GM20431 (cell line): ENCODE results near the gene CRIP1.

Source experiments
- in situ Hi-C: fragments of 300-500 bp; cut with MseI, MboI; formaldehyde crosslinking; loops from one replicate; pipeline ENCODE4 v1.15.0; 2020; ENCODE audit warnings: low sequenced_read_pairs; ENCODE audit not compliant: unreplicated experiment

The CRIP1 gene

GRCh38 chr14:105529319-105529568 lies 42.6 kb downstream of the CRIP1 start:
- in situ Hi-C loops: loop anchor here (25.0 kb wide), 3 partner anchors 133 to 608 kb away; no protein-coding TSS in a partner anchor

DNA sequence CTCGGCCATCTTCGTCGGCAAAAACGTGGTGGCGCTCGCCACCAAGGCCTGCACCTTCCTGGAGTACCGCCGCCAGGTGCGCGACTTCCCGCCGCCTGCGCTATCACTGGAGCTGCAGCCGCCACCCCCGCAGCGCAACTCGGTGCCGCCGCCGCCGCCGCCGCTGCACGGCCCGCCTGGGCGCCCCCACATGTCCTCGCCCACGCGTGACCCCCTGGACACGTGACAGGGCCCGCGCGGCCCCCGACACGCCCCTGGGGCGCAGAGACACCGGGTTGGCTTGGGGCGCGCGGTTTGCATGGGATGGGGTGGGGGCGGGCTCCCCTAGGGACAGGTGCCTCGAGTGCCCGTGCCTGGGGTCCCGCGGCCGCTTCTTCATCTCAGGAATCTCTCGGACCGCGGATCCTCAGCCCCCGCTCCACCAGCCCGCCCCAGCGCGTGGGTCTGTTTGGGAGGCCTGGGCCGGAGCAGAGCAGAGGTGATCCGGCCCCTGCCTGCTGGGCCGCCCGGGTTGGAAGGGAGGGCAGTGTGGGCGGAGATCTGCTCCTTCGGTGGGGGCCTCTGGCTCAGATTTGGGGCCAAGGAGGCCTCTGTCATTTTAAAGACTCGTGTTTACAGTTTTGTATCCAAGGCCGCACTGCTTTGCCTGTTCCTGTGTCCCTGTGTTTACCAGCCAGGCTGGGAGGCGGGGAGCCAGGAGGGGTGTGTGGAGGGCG lies 43.0 kb downstream of the CRIP1 start:
- in situ Hi-C loops: loop anchor here (25.0 kb wide), 3 partner anchors 133 to 608 kb away; no protein-coding TSS in a partner anchor

DNA sequence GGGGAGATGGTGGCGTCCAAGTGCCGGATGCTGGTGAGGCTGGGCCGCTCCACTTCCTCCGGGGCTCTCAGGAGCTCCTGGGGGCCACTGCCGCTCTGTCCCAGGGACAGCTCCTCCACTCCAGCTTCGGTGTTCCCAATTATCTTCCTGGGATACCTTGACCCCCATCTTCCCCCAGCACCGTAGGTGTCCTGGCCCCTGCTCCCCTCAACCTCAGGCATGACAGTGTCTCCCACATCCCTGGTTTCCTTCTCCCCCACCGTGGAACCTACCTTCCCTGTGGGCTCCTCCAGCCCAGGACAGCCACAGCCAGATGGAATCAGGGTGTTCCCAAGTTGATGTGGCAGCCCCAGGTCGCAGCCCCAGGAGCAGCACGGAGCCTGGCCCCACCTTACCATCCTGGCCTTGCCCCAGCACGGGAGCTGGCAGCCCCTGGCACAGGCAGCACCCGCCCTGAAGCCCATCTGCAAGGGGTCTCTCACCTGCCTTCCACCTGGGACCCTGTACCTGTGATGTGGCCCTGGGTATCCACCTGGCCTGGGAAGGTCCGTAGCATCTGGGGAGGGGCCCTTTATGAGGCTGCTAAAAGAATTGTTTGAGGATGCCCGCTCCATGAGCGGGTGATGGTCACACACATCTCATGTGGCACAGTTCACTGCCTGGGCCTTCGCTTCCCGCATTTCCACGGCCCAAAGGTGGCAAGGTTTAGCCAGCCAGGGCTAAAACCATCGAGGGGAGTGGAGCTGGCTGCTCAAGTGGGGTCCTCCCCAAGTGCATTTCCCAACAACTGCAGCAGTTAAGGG lies 43.8 kb downstream of the CRIP1 start:
- in situ Hi-C loops: loop anchor here (25.0 kb wide), 3 partner anchors 132 to 607 kb away; no protein-coding TSS in a partner anchor

DNA sequence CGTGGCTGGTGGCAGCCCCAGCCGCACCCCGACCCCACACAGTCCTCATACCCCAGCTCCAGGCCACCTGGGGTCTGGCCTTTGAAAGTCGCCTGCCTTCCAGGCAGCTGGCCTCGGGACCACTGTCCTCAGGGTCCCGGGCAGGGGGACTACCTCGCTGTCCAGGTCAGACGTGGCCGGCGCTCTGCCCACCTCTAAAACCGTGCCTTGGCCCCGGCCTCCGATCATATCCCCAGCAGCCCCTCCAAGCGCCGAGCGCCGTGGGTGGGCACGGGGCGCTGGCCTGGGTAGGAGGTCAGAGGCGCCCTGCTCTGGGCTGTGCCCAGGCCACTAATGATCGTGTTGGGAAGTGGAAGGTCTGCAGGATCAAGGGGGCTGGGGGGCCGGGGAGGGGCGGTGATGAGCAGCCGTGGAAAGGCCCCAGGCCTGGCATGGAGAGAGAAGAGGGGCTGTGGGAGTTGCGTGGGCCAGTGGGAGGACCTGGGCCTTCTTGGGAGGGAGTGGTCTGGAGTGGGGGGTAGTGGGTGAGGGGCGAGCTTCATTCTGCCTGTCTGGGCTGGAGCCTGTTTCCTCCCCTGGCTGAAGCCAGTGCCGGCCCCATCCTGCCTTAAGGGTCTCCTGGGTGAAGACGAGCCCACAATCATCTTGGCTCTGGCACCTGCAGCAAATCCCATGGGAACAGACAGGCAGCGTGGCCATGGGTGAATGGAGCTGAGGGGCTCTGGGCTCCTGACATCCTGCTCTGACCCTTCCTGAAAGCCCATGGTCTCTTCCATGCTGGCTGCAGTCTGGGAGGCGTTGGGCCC lies 44.6 kb downstream of the CRIP1 start:
- in situ Hi-C loops: loop anchor here (25.0 kb wide), 3 partner anchors 131 to 606 kb away; no protein-coding TSS in a partner anchor

- in situ Hi-C loops: loop anchor here (25.0 kb wide), 3 partner anchors 130 to 605 kb away; no protein-coding TSS in a partner anchor
These were observed 45.4 kb downstream of the CRIP1 start for GRCh38 chr14:105531894-105532623.

GRCh38 chr14:105532735-105533141 lies 46.1 kb downstream of the CRIP1 start:
- in situ Hi-C loops: loop anchor here (25.0 kb wide), 3 partner anchors 130 to 605 kb away; no protein-coding TSS in a partner anchor

DNA sequence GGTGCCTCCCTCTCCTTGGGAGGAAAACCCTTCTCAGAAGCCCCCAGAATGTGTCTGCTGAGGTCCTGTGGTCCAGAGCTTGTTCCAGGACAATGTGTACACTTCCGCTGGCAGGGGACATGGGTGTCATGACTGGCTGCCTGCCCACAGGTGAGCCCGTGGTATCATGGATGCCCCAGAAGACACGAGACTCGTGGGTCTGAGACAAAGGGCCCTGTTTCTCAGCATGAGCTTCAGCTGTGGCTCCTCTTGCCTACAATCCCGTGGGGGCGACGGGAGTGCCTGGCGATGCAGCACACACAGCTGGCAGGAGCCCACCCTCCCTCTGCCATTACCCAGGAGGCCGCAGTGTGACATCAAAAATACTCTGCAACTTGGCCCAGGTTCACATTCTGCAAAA lies 46.7 kb downstream of the CRIP1 start:
- in situ Hi-C loops: loop anchor here (25.0 kb wide), 3 partner anchors 129 to 604 kb away; no protein-coding TSS in a partner anchor

DNA sequence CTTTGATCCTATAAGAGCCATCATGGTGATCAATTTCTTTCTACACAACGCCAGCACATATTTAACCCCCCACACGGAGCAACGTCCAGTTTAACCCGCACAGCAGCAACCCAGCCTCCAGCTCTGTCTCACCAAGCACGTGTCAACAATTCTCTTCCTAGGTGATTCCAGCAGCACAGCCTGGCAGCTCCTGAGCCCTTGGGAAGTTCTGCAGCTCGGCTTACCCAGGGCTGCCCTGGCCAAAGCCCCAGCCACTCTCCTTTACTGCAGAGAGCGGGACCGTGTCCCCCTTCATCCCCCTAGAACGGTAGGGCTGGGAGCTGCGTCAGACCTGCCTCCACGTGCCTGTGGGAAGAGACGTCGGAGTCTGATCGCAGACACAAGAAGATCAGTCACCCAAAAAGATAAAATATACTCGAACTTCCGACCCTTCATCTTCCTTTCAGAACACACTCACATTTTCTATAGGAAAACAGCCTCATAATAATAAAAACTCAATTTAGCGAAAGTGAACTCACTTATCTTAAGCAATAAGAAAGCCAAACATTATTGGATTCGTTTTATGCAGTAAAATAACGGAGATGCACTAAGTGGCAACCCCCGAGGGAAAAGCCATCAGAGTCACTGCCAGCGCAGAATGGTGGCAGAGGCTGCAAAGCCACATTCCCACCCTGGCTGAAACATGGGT lies 47.3 kb downstream of the CRIP1 start:
- in situ Hi-C loops: loop anchor here (25.0 kb wide), 3 partner anchors 128 to 603 kb away; no protein-coding TSS in a partner anchor

DNA sequence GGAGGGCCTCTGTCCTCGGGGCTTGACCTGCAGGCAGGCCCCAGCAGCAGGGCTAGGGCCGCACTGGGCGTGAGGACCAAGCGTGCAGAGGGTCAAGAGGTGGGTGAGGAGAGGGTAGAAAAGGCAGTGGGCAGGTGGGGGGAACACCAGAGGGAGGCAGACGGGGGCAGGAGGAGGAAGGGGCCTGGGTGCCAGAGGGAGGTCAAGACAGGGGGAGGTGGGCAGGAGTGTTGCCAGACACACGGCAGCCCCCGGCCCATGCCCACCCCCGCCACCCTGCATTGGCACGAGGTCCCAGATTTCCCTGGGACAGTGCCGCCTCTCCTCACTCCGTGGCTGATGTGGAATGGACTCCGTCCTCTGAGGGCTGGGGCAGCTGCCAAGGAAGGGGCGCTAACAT lies 47.9 kb downstream of the CRIP1 start:
- in situ Hi-C loops: loop anchor here (25.0 kb wide), 3 partner anchors 128 to 603 kb away; no protein-coding TSS in a partner anchor

DNA sequence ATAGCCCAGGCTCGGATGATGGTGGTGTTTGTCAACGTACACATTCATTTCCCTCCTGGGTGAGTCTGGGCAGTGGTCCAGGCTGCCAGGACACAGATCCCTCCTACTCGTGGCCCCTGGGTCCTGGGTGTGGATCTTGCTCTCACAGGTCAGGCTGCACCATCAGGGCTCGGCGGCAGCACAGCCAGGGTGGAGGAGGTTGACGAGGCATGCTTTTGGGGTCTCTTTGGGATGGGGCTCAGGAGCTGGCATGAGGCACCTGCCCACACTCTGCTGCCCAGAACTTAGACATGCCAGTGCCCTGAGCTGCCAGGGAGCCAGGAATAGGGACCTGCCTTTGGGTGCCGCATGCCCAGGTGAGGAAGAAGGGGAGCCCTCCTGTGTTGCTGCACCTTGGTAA lies 49.4 kb downstream of the CRIP1 start:
- in situ Hi-C loops: loop anchor here (25.0 kb wide), 3 partner anchors 126 to 601 kb away; no protein-coding TSS in a partner anchor

GRCh38 chr14:105536691-105537579 lies 50.2 kb downstream of the CRIP1 start:
- in situ Hi-C loops: loop anchor here (25.0 kb wide), 3 partner anchors 125 to 600 kb away; no protein-coding TSS in a partner anchor

GRCh38 chr14:105537580-105538474 lies 51.1 kb downstream of the CRIP1 start:
- in situ Hi-C loops: loop anchor here (25.0 kb wide), 3 partner anchors 124 to 599 kb away; no protein-coding TSS in a partner anchor
